Ascending aorta (tissue), 2 donors: Measurements from ENCODE around the gene GOLGA6A. TPM values are rescaled to one million over a fixed set of nuclear protein-coding genes. Genes with fewer than 3 reads are reported as not detected.

ENCODE experiments used
- DNase-seq, 2 donors: peaks; one replicate each; pipeline ENCODE4 v3.0.0-alpha.2; 2019; ENCODE audit warnings: low spot score in 2 of 2
- H3K27ac ChIP-seq, 2 donors: fragments of 200-600 bp; sonication (generic); one replicate each; pipeline ENCODE4 v1.5.1; 2016 to 2017; ENCODE audit warnings: mild to moderate bottlenecking in 1 of 2
- H3K27me3 ChIP-seq: fragments of 200-600 bp; sonication (generic); one replicate; pipeline ENCODE4 v1.5.1; 2017
- H3K36me3 ChIP-seq, 2 donors: fragments of 200-600 bp; sonication (generic); one replicate each; pipeline ENCODE4 v1.5.1; 2016
- H3K4me1 ChIP-seq, 2 donors: fragments of 200-600 bp; sonication (generic); one replicate each; pipeline ENCODE4 v1.5.1; 2016 to 2017; ENCODE audit warnings: mild to moderate bottlenecking in 1 of 2
- H3K4me3 ChIP-seq, 2 donors: fragments of 200-600 bp; sonication (generic); one replicate each; pipeline ENCODE4 v1.5.1; 2016 to 2017; ENCODE audit warnings: mild to moderate bottlenecking in 1 of 2
- H3K9me3 ChIP-seq, 2 donors: fragments of 200-600 bp; sonication (generic); one replicate each; pipeline ENCODE4 v1.5.1; 2016
- intact Hi-C: fragments of 100-400 bp; cut with DNase I; formaldehyde crosslinking; loops from one replicate; pipeline ENCODE4 v1.15.1; 2023
- total RNA-seq: library from RNA; depleted of rRNA; stranded (reverse); fragments of >200 nt; gene quantifications from one replicate; pipeline ENCODE4 v1.1.0, GENCODE V29; 2016
- TF ChIP-seq, protein P1 (sequence below), 3 experiments: fragments of 200-600 bp in 2 of 3; fragments of 450-650 bp in 1 of 3; sonication (generic) in 2 of 3; IDR thresholded peaks; one replicate each; pipeline ENCODE4 v1.5.1; 2016 to 2019; ENCODE audit warnings: antibody characterized with exemption in 3 of 3, mild to moderate bottlenecking in 1 of 3, moderate library complexity in 1 of 3

GOLGA6A gene
- total RNA-seq, 1 donor from 2014 or later: not detected

GRCh38 chr15:74123658-74124057 is 41.3 kb upstream of the GOLGA6A start:
- Histone ChIP-seq H3K27ac (no peak overlapping the region), H3K4me1 (peaks cover 0 to 4% of the 10 kb centered on the region in 2 donors), H3K36me3 (no peaks in the 10 kb centered on the region), H3K9me3 (no peaks in the 10 kb centered on the region), H3K4me3 (no peak overlapping the region), H3K27me3 (no peaks in the 10 kb centered on the region)
- intact Hi-C loops: loop anchor here (10.0 kb wide), 1 partner anchor 1151 kb away; no protein-coding TSS in a partner anchor
- TF ChIP-seq, protein P1, sequence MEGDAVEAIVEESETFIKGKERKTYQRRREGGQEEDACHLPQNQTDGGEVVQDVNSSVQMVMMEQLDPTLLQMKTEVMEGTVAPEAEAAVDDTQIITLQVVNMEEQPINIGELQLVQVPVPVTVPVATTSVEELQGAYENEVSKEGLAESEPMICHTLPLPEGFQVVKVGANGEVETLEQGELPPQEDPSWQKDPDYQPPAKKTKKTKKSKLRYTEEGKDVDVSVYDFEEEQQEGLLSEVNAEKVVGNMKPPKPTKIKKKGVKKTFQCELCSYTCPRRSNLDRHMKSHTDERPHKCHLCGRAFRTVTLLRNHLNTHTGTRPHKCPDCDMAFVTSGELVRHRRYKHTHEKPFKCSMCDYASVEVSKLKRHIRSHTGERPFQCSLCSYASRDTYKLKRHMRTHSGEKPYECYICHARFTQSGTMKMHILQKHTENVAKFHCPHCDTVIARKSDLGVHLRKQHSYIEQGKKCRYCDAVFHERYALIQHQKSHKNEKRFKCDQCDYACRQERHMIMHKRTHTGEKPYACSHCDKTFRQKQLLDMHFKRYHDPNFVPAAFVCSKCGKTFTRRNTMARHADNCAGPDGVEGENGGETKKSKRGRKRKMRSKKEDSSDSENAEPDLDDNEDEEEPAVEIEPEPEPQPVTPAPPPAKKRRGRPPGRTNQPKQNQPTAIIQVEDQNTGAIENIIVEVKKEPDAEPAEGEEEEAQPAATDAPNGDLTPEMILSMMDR (IDR thresholded peaks at IDR 0.05): no peak
- DNase-seq: no peak

DNA sequence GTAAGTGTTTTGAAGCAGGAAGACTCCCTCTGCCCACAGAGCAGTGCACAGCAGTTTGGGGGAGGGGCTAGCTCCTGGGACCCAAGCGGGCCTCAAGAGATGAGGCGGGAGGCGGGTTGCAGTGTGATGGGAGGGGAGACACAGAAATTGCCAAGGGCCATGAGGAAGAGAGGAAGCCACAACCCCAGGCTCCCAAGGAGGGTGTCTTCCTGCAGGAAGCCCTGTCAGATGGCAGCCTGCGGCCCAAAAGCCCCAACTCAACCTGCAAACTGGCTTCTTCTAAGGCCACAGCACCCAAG is 40.7 kb upstream of the GOLGA6A start:
- intact Hi-C loops: loop anchor here (10.0 kb wide), 1 partner anchor 1152 kb away; no protein-coding TSS in a partner anchor
- Histone ChIP-seq H3K4me1 (peaks cover 0 to 2% of the 10 kb centered on the region in 2 donors), H3K4me3 (no peak overlapping the region), H3K9me3 (no peaks in the 10 kb centered on the region), H3K36me3 (no peaks in the 10 kb centered on the region), H3K27ac (no peak overlapping the region), H3K27me3 (no peaks in the 10 kb centered on the region)
- TF ChIP-seq, protein P1 (IDR thresholded peaks at IDR 0.05): no peak
- DNase-seq: no peak

GRCh38 chr15:74122403-74123130 is 40.2 kb upstream of the GOLGA6A start:
- Histone ChIP-seq H3K4me3 (no peak overlapping the region), H3K9me3 (no peaks in the 10 kb centered on the region), H3K36me3 (no peaks in the 10 kb centered on the region), H3K27ac (no peak overlapping the region), H3K27me3 (no peaks in the 10 kb centered on the region), H3K4me1 (no peaks in the 10 kb centered on the region)
- intact Hi-C loops: loop anchor here (10.0 kb wide), 1 partner anchor 1152 kb away; no protein-coding TSS in a partner anchor
- no peak for DNase-seq
- TF ChIP-seq, protein P1 (IDR thresholded peaks at IDR 0.05): no peak

DNA sequence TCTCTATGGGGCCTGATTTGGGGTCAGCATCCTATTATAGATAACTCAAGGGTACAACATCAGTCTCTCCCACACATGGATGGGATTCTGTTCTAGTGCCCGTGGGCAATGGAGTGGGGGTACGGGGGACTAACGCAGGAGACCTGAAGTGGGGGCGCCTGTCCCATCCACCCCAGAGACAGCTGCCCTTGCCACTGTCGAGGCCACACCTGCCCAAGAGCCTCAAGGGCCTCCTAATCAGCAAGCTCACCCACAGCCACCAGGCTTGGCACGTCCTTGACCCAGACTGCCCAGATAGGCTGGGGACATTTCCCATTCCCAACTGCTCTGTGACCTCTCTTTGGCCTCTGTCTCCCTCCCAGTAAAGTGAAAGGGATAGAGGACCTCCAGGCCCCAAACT is 39.5 kb upstream of the GOLGA6A start:
- intact Hi-C loops: loop anchor here (10.0 kb wide), 1 partner anchor 1153 kb away; no protein-coding TSS in a partner anchor
- H3K27ac ChIP-seq: no peak overlapping the region
- peak in 1 of 2 donors; percentile 53 for DNase-seq
- no peaks in the 10 kb centered on the region for H3K27me3 ChIP-seq
- no peaks in the 10 kb centered on the region for H3K9me3 ChIP-seq
- H3K4me3 ChIP-seq: no peak overlapping the region
- TF ChIP-seq, protein P1 (IDR thresholded peaks at IDR 0.05): no peak
- no peaks in the 10 kb centered on the region for H3K4me1 ChIP-seq
- no peaks in the 10 kb centered on the region for H3K36me3 ChIP-seq

- Histone ChIP-seq H3K36me3 (no peaks in the 10 kb centered on the region), H3K27ac (no peak overlapping the region), H3K4me3 (no peak overlapping the region), H3K27me3 (no peaks in the 10 kb centered on the region), H3K9me3 (no peaks in the 10 kb centered on the region), H3K4me1 (no peaks in the 10 kb centered on the region)
- peak in 1 of 2 donors; percentile 27 for DNase-seq
- intact Hi-C loops: loop anchor here (10.0 kb wide), 1 partner anchor 1154 kb away; no protein-coding TSS in a partner anchor
- TF ChIP-seq, protein P1 (IDR thresholded peaks at IDR 0.05): no peak
Measured at GRCh38 chr15:74121039-74121438, 38.7 kb upstream of the GOLGA6A start.
